ENCODE results near the gene USPL1.
"Not testable (repeated sequence)": the region's sequence is repeated elsewhere in the genome, so short reads cannot be mapped to it uniquely, and the experiment has no call there.

The USPL1 gene

DNA sequence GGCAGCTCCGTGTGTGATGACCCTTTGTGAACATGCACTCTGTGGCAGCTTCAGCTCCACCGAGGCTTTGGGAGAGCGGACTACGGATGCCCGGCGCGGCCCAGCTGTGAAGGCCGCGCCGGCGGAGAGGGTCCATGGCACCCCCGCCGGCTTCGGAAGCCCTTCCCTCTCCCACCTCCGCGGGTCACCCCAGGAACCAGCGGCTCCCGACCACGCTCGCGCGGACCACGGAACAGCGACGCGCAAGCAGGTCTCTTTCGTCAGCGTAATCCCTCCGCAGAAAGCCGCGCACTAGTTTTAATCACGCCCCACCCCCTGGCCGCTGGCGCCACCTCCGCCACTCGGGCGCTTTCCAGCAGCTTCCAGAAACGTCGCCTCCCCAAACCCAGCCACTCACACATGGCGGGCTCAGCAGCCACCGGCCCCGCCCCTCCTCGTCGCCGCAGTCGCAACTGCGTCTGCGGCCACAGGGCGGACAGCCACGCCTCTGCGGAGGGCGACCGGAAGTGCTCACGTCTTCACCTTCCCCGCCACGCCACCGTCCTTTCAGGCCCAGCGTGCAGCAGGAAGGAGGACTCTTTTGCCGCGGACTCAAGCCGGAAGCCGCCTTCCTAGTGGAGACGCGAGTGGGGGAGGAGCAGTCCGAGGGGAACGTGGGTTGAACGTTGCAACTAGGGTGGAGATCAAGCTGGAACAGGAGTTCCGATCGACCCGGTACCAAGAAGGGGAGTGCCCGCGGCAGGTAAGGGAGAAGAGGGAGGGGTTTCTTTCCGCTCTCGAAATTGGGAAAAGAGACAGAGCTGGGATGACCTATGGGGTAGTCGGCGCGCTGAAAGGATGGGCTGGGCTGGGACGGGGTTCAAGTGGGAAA, at the start of gene USPL1:
Gene USPL1, plus strand, starts transcription at position 606 of the 871 bp plus-strand sequence. CDS start 3,221 bp downstream, outside the sequence.
- DNase-seq = peak; percentile 98

DNA sequence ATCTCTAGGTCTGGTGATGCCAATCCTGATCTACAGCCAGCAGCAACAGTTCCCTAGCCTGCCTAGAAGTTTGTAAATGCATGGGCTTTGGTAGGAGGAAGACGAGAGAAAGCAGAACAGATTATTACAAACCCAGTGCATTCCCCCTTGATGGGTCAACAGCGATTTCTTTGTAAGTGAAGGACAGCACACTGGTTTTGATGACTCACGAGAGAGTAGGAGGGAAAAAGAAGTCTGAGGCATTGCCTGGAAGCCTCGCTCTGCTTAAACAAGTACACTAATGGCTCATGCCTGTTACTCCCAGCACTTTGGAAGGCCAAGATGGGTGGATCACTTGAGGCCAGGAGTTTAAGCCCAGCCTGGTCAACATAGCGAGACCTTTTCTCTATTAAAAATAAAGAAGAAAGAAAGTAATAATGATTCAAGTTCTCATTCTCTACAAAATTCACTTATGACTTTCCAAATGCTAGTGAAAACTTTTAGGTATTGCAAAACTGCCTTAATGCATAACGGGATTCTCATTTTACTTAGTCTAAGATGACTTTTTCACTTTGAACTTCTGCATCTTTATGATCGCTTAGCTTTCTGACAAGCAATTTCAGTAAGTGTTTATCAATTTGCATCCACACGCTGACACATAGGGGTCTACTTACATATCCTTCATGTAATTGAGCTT, 47.7 kb upstream of the USPL1 start:
- DNase-seq = no peak

DNA sequence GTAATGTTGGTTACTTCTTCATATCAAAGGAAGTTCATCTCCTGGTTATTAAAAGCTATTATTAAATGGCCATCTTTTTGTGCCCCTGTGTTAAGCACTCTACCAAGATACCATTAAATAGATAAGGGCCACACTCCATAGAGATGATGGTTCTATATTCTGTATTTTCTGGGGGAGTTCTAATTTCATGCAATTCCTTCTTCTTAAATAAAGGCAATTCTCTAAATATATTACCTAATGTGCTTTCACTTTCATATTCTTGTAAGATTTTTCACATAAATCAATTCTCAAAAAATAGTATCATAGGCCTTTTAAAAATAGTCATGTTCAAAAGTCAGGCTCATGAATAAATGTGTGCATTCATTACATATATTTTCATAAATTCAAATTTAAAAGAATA, 47.0 kb upstream of the USPL1 start:
- DNase-seq = no peak

DNA sequence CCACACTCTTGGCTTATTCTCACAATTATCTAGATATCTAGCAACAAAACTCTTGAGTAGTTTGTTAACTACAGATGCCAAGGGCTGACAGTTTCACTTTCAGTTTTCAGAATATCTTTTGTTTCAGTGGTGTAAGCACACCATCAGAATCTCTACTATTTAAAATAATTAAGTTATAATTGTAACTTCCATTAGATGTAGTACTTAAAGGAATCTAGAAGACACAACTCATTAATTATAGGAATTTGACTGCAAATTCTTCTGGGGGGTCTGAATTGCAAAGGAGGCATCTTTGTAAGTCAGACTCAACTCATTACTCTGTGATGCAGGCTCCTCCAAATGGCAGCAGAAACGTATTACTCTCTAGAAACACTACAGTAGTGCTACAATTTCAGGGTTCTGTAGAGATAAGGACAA, 44.9 kb upstream of the USPL1 start:
- DNase-seq = no peak

DNA sequence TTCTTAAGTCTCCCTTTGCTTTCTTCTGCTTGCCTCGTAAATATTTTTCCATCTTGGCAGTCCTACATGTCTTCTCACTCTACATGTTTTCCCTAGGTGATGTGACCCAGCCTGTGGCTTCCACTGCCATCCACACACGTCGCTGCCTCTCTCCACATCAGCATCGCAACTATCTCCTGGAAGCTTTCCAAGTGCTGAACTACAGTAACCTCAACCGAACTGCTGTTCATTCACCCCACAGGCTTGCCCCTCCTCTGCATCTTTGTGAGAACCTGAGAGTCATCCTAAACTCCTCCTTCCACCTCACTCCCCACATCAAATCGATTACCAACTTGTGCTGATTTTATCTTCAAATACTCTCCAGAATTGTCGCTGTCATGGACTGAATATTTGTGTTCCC, 41.2 kb upstream of the USPL1 start:
- peak; percentile 5 for DNase-seq

DNA sequence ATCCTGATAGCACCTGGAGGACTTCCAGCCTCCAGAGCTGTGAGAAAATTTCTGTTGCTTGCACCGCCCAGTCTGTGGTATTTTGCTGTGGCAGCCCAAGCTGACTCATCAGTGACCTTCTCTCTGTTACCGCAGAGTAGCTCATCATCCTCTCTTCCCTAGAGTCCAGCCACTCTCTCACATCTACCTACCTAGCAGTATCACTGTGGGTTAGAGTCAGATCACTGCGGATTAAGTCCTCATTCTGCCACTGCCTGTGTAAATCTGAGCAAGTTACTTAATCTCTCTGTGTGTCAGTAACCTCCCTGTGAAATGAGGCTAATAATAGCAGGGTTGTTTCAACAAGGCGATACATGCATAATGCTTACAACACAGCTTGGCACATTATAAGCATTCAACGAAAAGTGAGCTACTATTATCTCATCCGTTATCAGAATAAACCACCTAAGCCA, 40.3 kb upstream of the USPL1 start:
- no peak for DNase-seq

DNA sequence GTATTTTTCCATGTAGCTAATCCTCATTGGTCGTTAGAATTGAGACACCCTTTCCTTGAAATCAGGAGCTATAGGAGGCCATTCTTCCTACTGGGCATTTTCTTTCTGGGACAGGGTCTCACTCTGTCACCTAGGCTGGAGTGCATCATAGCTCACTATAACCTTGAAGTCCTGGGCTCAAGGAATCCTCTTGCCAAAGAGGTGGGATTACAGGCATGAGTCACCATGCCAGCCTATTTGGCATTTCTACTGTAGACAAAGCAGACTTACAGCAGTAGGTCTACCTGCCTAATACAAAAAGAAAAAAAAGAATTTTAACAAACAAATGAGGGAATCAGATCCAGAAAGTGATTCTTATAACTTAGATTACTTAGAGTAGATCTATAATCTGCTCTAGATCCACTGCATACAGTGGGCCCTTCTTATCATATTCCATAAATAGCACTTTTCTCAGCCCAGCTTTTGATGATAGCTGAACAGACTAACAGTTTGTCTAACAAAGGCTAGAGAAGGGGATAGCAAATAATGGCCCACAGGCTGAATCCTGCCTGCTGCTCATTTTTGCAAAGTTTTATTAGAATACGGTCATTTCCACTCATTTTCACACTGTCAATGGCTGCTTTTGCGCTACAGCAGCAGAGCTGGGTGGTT, 36.7 kb upstream of the USPL1 start:
- no peak for DNase-seq

DNA sequence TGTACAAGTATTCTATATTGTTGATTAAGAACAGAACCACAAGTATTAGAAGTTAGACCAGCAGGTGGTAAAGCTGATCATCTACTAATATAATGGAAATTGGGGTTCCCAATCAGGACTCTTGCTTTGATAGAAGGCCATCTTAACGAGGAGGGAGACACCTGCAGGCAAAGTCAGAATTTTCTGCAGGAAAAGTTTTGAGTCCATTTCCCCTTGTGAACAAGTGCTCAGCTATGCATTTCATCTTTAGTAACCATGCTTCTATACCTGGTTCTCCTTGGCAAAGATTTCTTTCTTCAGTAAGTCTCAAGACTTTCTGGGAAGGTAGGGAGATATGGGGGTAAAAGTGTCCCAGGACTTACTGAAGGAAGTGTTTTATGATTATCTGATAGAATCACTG, 36.1 kb upstream of the USPL1 start:
- DNase-seq = no peak

DNA sequence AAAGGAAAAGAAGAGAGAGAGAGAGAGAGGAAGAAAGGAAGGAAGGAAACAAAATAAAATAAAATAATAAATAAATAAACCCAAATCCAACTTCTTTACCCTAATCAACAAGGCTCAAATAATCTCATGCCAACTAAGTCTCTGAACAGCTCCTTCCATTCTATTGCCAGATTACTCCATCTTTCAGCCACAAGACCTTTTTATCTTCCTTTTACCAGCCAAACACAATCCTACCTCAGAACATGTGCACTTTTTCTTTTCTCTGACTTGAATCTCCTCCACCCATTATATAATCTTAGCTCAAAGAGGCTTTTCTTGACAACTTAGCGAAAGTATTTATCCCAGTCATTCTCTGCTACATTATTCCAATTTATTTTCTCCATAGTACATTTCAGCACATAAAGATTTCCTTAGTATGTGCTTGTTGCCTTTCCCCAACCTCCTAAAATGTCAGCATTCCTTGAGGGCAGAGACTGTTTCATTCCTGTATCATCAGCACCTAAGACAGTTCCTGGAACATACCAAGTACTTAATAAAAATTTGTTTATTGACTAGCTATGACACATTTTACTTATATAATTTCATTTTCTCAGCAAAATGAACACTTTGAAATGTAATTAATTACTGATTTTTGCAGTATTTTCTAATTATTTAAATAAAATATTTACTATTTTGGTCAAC, 33.5 kb upstream of the USPL1 start:
- DNase-seq = no peak

DNA sequence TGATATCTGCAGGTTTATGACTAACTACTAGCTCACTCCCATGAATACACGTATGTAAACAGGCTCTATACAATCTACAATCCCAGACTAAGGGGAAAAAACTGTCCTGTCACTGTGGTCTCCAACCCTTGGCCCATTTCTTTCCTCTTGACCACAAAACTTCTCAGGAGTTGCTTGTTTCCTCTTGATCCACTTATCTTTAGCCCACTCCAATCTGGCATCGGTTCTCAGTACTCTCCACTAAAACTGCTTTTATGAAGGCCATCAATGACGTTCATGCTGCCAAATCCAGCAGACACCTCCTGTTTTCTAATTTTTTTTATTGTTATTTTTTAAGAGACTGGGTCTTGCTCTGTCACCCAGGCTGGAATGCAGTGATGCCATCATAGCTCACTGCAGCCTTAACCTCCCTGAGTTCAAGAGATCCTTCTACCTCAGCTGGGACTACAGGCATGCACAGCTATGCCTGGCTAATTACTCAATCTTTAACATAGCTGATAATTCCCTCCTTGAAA, 31.9 kb upstream of the USPL1 start:
- DNase-seq = no peak

DNA sequence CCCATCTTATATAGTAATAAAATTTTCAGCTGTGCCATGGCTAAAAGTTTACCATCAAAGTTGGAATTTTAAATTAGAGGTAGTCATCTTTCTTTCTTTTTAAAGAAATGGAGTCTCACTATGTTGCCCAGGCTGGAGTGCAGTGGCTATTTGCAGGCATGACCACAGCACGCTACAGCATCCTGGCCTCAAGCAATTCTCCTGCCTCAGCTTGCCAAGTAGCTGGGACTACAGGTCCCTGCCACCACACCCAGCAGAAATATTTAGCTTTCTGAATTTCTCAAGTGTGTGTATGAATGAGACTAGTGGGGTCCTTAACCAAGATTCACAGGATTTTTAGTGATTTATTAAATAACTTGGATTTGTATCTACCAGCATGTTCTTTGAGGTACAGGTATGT, 30.5 kb upstream of the USPL1 start:
- no peak for DNase-seq

DNA sequence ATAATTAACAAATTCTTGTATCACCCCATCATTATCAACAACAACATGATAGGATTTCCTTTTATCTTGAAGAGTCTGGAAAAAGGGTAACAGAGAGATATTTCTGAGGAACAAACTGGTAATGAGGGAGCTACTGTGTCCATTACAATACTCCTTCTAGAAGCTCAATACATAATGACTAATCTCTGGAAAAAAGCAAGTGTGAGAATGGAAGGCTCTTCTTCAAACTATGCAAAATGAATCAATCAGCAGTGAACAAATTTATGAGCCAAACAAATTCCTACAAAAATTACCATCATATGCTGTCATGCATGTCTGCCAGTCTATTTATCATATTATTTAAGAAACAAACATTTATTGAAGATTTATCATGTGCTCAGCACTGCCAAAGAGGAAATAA, 30.0 kb upstream of the USPL1 start:
- DNase-seq = no peak

DNA sequence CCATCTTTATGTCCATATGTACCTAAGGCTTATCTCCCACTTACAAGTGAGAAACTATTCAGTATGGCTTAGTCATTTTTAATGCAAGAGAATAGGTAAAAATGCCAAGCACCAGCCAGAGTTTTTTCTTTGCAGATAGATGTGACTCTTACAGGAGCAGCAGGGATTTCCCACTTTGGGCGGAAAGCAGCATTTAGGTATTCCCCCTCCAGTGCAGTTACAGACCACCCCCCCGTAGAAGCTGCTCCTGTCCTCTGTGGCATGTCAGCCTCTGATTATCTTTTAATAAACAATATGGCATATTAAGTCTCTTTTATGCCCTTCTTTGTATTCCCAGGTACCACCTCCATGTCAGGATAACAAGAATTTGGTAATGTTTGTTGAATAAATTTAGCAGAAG, 24.7 kb upstream of the USPL1 start:
- no peak for DNase-seq

DNA sequence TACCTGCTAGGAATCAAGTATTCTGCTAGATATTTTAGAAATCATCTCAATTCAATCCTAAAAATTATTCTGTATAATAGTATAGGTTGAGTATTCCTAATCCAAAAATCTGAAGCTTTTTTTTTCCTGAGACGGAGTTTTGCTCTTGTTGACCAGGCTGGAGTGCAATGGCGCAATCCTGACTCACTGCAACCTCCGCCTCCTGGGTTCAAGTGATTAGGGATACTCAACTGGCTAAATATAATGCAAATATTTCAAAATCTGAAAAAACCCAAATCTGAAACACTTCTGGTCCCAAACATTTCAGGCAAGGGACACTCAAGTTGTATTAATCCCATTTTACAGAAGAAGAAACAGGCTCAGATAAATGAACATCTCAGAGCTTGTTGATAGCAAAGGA, 17.2 kb upstream of the USPL1 start:
- DNase-seq = no peak

DNA sequence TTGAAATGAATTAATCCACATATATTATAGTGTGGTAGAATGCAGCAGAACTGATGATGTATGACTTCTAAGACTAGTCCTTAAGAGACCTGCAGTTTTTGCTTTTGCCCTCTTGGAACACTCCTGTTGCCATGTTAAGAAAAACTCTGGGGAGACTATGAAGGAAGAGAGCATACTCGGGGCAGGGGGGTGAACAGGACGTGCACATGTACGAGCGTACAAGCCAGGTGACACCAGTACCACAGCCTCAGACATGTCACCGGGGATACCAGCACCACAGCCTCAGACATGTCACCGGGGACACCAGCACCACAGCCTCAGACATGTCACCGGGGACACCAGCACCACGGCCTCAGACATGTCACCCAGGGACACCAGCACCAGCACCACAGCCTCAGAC, 15.9 kb upstream of the USPL1 start:
- no peak for DNase-seq

DNA sequence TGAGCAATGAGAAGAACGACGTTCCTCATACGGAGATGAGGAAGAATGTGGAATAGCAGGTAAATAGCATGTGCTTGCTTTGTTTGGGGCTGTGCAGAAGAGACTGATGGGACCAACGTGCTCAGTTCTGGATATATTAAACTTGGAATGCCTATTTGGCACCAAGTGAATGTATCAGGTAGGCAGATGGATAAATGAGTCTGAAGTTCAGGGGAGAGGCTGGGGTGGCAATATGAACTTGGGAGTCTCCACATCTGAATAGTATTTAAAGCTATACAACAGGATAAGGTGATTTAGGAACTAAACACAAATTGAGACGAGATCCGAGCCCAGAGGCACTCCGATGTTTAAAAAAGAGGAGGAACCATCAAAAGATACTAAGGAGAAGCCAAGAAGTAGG, 12.7 kb upstream of the USPL1 start:
- DNase-seq = no peak

DNA sequence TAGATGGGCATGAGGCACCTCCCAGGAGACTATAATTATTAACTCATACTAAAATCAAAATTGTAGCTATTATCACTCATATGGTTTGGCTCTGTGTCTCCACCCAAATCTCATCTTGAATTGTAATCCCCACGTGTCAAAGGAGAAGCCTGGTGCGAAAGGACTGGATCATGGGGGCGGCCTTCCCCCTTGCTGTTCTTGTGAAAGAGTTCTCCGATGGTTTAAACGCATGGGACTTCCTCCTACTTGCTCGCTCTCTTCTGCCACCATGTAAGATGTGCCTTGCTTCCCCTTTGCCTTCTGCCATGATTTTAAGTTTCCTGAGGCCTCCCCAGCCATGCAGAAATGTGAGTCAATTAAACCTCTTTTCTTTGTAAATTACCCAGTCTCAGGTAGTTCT, 10.5 kb upstream of the USPL1 start:
- DNase-seq = not testable (repeated sequence)

DNA sequence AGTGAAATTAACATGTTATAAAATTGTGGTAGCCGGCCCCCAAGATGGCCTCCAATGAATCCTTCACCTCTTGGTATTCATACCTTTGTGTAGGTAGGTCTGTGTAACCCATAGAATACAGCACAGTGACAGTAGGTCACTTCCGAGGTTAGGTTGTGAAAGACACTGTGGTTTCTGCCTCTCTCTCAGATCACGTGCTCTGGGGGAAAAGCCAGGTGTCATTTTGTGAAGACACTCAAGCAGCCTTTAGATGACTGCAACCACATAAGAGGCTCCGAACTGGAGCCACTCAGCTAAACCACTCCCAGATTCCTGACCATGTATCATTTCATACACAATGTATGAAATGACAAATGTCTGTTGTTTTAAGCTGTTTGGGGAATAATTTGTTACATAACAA, 9.8 kb upstream of the USPL1 start:
- peak; percentile 18 for DNase-seq

DNA sequence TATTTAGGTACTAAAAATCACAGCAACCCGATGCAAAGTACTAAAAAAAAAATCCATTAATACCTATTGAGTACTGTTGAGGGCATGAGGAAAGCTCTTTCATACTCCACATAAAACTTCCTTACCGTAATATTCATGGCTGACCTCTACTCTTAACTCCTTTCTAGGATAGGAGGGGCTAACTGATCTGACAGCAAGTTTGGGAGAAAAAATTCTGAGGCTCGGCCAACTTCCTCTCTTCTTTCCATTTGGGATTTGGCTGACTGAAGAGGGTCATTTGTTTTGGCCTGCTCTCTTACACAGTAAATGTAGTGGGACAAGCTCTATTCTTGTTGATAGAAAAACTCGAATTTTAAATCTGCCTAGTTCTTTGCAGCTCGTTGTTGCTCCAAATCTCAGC, 9.4 kb upstream of the USPL1 start:
- no peak for DNase-seq

DNA sequence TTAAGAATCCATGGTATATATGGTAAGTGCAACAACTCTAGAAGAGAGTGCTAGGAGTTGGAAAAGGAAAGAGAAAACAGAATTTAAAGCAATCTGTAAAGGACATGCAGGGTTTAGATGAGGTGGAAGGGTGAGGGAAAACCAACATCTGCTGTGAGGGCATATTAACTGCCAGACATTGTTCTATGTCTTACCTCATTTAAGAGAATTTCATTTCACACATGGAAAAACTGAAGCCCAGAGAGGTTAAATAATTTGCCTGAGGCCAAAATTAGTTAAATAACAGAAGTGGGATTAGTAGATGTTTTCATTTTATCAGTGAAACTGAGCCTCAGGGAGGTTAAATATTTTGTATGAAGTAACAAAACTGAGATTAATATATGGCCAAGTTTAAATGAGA, 7.4 kb upstream of the USPL1 start:
- no peak for DNase-seq

DNA sequence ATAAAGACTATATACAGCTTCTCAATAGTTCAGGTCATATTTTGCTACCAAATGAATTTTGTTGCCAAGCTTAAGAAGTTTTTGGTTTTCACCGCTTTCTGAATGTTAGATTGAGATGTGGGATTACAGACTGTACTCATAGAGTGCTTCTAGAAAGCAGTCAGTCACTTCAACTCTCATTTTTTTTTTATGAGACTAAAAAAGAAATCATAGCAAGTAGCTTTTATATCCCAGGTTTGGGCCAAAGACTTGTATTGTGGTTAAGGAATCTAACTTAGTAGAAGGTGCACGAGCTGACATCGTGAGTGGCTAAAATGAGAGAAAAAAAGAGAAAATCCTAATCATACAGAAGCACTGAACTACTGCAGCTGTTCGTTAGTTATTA, 2.2 kb upstream of the USPL1 start:
- no peak for DNase-seq

DNA sequence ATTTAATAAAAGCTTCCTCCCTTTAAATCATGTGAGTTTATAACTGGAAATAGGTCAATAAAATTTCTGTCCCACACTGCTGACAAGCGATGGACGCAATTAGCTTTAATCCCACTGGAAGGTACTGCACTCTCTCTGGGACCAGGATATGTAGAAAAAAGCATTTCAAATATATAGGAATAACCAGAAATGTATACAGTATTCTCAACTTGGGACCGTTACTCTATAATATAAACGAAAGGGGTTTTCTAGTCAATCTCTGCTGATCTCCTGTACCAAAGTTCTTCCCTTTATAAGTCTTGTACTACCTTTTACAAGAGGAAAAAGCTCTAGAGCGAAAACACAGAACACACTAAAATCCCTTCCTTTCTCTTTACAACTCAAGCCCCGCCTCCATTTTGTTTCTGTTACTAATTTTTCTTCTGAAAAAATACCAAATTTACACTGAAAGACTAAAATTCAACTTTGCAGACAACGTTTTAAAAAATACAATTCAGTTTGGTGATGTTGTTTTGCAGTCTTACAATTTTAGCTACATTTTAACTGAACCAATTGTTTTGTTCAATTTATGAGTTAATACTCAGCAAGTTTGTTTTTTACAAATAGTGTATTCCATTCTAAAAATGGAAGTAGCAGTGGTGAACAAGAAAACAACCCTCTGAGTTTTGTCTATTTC, 1.7 kb upstream of the USPL1 start:
- no peak for DNase-seq

DNA sequence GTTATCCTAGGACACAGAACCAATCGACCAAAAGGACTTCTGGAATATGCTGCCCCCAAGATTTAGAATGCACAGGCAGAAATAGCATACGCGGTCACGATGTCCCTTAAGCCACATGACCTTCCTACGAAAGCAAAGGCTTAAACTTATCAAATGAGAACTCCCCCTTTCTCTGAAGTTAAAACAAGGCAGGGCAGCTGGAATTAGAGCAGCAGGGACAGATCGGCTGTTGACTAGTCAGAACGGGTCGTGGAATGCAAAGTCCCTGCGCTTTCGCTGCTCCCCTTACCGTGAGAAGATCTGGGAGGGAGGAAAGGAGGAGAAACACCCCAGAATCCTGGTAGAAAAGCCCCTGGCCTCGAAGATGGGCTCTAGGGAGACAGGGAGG, 799 bp upstream of the USPL1 start:
- DNase-seq = no peak
